HG03280 (cell line): ENCODE data around the gene BMPR1B.

Source experiments
- ATAC-seq: cut with Tn5 transposase; IDR thresholded peaks from one replicate; pipeline ENCODE4 v1.9.1; 2021; ENCODE audit warnings: mild to moderate bottlenecking, moderate library complexity; ENCODE audit not compliant: unreplicated experiment

The BMPR1B gene

GRCh38 chr4:94905511-94905910 is 147.8 kb downstream of the BMPR1B start:
- no peak for ATAC-seq

- no peak for ATAC-seq
Measured at GRCh38 chr4:94909645-94910044, 151.9 kb downstream of the BMPR1B start.

GRCh38 chr4:94911106-94911505 is 153.4 kb downstream of the BMPR1B start:
- no peak for ATAC-seq

- ATAC-seq, result no peak
Measured at GRCh38 chr4:94912606-94913005, 154.9 kb downstream of the BMPR1B start.

- ATAC-seq, result no peak
Measured at GRCh38 chr4:94913316-94913715, 155.6 kb downstream of the BMPR1B start.

- no peak for ATAC-seq
Measured at GRCh38 chr4:94917146-94917545, 159.4 kb downstream of the BMPR1B start.

GRCh38 chr4:94918543-94918942 is 160.8 kb downstream of the BMPR1B start:
- no peak for ATAC-seq

GRCh38 chr4:94920369-94920768 is 162.6 kb downstream of the BMPR1B start:
- ATAC-seq, result no peak

GRCh38 chr4:94924566-94924965 is 166.8 kb downstream of the BMPR1B start:
- no peak for ATAC-seq

- no peak for ATAC-seq
Measured at GRCh38 chr4:94925764-94926347, 168.1 kb downstream of the BMPR1B start.

- no peak for ATAC-seq
Measured at GRCh38 chr4:94926936-94927335, 169.2 kb downstream of the BMPR1B start.

- ATAC-seq, result no peak
Measured at GRCh38 chr4:94927696-94928095, 169.9 kb downstream of the BMPR1B start.

- ATAC-seq, result no peak
Measured at GRCh38 chr4:94929696-94930095, 171.9 kb downstream of the BMPR1B start.

GRCh38 chr4:94931626-94932025 is 173.9 kb downstream of the BMPR1B start:
- ATAC-seq, result no peak

- no peak for ATAC-seq
Measured at GRCh38 chr4:94932366-94932765, 174.6 kb downstream of the BMPR1B start.

GRCh38 chr4:94933799-94934198 is 176.0 kb downstream of the BMPR1B start:
- ATAC-seq, result no peak

GRCh38 chr4:94934201-94934600 is 176.4 kb downstream of the BMPR1B start:
- no peak for ATAC-seq

GRCh38 chr4:94934864-94935263 is 177.1 kb downstream of the BMPR1B start:
- ATAC-seq, result no peak

GRCh38 chr4:94936854-94937253 is 179.1 kb downstream of the BMPR1B start:
- no peak for ATAC-seq

GRCh38 chr4:94939791-94940519 is 182.2 kb downstream of the BMPR1B start:
- ATAC-seq, result no peak

GRCh38 chr4:94940520-94940908 is 182.8 kb downstream of the BMPR1B start:
- no peak for ATAC-seq

GRCh38 chr4:94941706-94942105 is 184.0 kb downstream of the BMPR1B start:
- no peak for ATAC-seq

GRCh38 chr4:94944726-94945125 is 187.0 kb downstream of the BMPR1B start:
- ATAC-seq, result no peak
